ENCODE data around the gene SHOX.

Gene SHOX

GRCh38 chrX:700936-701335, 70.3 kb downstream of the SHOX start:
- Histone ChIP-seq H3K4me2 (no peak overlapping the region), H3K27ac (no peak overlapping the region), H2AFZ (ENCODE audit: low read depth) (no peak overlapping the region), H3K79me2 (ENCODE audit: insufficient read depth, low read depth) (no peaks in the 10 kb centered on the region), H4K20me1 (ENCODE audit: insufficient read depth) (no peaks in the 10 kb centered on the region), H3K4me1 (ENCODE audit: low read depth, poor library complexity, severe bottlenecking) (no peaks in the 10 kb centered on the region), H3K4me3 (IDR thresholded peaks at IDR 0.05; ENCODE audit: insufficient read depth, low read depth, low read length) (no peak overlapping the region), H3K9ac (no peak overlapping the region), H3K27me3 (ENCODE audit: insufficient read depth, low read depth) (no peaks in the 10 kb centered on the region), H3K36me3 (ENCODE audit: insufficient read depth) (no peaks in the 10 kb centered on the region)
- TF ChIP-seq CTCF (conservative IDR thresholded peaks at IDR 0.05; ENCODE audit: low read depth, low read length) = no peak

GRCh38 chrX:701673-702072, 71.1 kb downstream of the SHOX start:
- Histone ChIP-seq H3K27ac (no peak overlapping the region), H3K79me2 (ENCODE audit: insufficient read depth, low read depth) (no peaks in the 10 kb centered on the region), H3K4me3 (IDR thresholded peaks at IDR 0.05; ENCODE audit: insufficient read depth, low read depth, low read length) (no peak overlapping the region), H3K27me3 (ENCODE audit: insufficient read depth, low read depth) (no peaks in the 10 kb centered on the region), H2AFZ (ENCODE audit: low read depth) (no peak overlapping the region), H3K36me3 (ENCODE audit: insufficient read depth) (no peaks in the 10 kb centered on the region), H3K4me2 (no peak overlapping the region), H3K4me1 (ENCODE audit: low read depth, poor library complexity, severe bottlenecking) (no peaks in the 10 kb centered on the region), H3K9ac (no peak overlapping the region), H4K20me1 (ENCODE audit: insufficient read depth) (no peaks in the 10 kb centered on the region)
- TF ChIP-seq CTCF (conservative IDR thresholded peaks at IDR 0.05; ENCODE audit: low read depth, low read length) = no peak

- Histone ChIP-seq H3K4me1 (ENCODE audit: low read depth, poor library complexity, severe bottlenecking) (no peaks in the 10 kb centered on the region), H2AFZ (ENCODE audit: low read depth) (no peak overlapping the region), H3K4me2 (no peak overlapping the region), H3K79me2 (ENCODE audit: insufficient read depth, low read depth) (no peaks in the 10 kb centered on the region), H3K4me3 (IDR thresholded peaks at IDR 0.05; ENCODE audit: insufficient read depth, low read depth, low read length) (no peak overlapping the region), H3K36me3 (ENCODE audit: insufficient read depth) (no peaks in the 10 kb centered on the region), H4K20me1 (ENCODE audit: insufficient read depth) (no peaks in the 10 kb centered on the region), H3K9ac (no peak overlapping the region), H3K27ac (no peak overlapping the region), H3K27me3 (ENCODE audit: insufficient read depth, low read depth) (no peaks in the 10 kb centered on the region)
- TF ChIP-seq CTCF (conservative IDR thresholded peaks at IDR 0.05; ENCODE audit: low read depth, low read length) = no peak
Observed at GRCh38 chrX:703466-703865, 72.9 kb downstream of the SHOX start.

GRCh38 chrX:703866-704265, 73.3 kb downstream of the SHOX start:
- H3K4me2 ChIP-seq = no peak overlapping the region
- no peaks in the 10 kb centered on the region for H3K27me3 ChIP-seq (ENCODE audit: insufficient read depth, low read depth)
- no peaks in the 10 kb centered on the region for H3K4me1 ChIP-seq (ENCODE audit: low read depth, poor library complexity, severe bottlenecking)
- H3K79me2 ChIP-seq (ENCODE audit: insufficient read depth, low read depth) = no peaks in the 10 kb centered on the region
- H4K20me1 ChIP-seq (ENCODE audit: insufficient read depth) = no peaks in the 10 kb centered on the region
- no peaks in the 10 kb centered on the region for H3K36me3 ChIP-seq (ENCODE audit: insufficient read depth)
- no peak overlapping the region for H3K4me3 ChIP-seq (IDR thresholded peaks at IDR 0.05; ENCODE audit: insufficient read depth, low read depth, low read length)
- no peak overlapping the region for H3K27ac ChIP-seq
- H3K9ac ChIP-seq = no peak overlapping the region
- TF ChIP-seq CTCF (conservative IDR thresholded peaks at IDR 0.05; ENCODE audit: low read depth, low read length) = no peak
- no peak overlapping the region for H2AFZ ChIP-seq (ENCODE audit: low read depth)

All from KMS-11 (cell line).